ENCODE data around the gene GALT.

GRCh38 chr9:34650816-34651215, 4.3 kb downstream of the GALT start:
- no peak for TF ChIP-seq CTCF (IDR thresholded peaks at IDR 0.05; ENCODE audit: low read depth, low read length, missing input control)
- no peak for TF ChIP-seq MAX (IDR thresholded peaks at IDR 0.05)
- TF ChIP-seq HNF4G (IDR thresholded peaks at IDR 0.05), result no peak
- no peak for TF ChIP-seq TAF1 (conservative IDR thresholded peaks at IDR 0.05)
- no peak for TF ChIP-seq REST (IDR thresholded peaks at IDR 0.05)
- TF ChIP-seq ZBTB33 (IDR thresholded peaks at IDR 0.05), result no peak
- TF ChIP-seq JUND (IDR thresholded peaks at IDR 0.05), result no peak
- no peak for TF ChIP-seq YY1 (IDR thresholded peaks at IDR 0.05)
- no peak for TF ChIP-seq ATF3 (IDR thresholded peaks at IDR 0.05)
- TF ChIP-seq RAD21 (IDR thresholded peaks at IDR 0.05), result no peak
- no peak for TF ChIP-seq SP1 (IDR thresholded peaks at IDR 0.05)

Data from liver (tissue), 3 donors.